Measurements from ENCODE around the gene TSPYL6.

The TSPYL6 gene

DNA sequence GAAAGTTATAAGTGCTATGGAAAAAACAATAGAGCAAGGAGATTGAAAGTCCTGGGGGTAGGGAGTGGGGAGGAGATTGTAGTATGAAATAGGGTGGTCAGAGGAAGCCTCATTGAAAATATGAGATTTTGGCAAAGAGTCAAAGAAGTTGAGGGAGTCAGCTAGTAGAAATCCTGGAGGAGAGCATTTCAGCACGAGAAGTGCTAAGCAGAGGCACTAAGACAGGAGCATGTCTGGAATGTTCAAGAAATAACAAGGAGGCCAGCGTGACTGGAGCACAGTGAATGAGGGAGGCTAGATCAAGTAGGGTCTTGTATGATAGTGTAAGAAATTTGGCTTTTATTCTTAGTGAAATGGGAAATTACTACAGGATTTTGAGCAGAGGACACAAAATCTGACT, 2.1 kb upstream of the TSPYL6 start:
- DNase-seq (ENCODE audit: low read depth in 2 of 2) = peak in 1 of 2 experiments; percentile 13

GRCh38 chr2:54255230-54256090, 569 bp downstream of the TSPYL6 start:
- DNase-seq (ENCODE audit: low read depth in 2 of 2) = no peak

GRCh38 chr2:54254180-54254579, 1.8 kb downstream of the TSPYL6 start:
- no peak for DNase-seq (ENCODE audit: low read depth in 2 of 2)

DNA sequence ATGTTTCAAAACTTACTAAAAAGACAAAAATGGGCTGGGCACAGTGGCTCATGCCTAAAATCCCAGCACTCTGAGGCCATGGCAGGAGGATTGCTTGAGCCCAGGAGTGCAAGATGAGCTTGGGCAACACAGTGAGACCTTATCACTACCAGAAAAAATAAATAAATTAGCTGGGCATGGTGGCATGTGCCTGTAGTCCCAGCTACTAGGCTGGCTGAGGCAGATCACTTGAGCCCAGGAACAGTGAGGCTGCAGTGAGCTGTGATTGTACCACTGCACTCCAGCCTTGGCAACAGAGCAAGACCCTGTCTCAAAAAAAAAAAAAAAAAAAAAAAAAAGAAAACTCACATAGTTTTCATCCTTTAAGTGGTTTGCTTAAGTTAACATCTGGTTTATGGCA, 6.4 kb downstream of the TSPYL6 start:
- no peak for DNase-seq (ENCODE audit: low read depth in 2 of 2)

DNA sequence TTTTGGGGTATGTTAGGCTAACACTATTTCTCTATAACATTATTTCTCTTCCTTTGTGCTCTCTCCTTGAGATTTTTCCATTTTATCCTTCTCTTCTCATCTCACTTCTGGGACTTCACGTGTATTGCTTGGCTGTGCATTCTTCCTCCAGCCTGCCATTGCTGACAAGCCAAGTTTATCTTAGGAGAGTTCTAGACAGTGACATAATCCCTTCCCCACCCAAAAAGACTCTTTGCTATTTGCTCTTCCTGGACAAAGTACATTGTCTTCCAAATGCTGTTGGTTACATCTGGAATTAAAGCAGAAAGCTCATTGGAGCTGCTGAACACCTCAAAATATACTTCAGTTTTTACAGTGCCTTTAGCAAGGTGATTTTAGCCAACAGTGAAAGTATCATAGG, 8.9 kb downstream of the TSPYL6 start:
- no peak for DNase-seq (ENCODE audit: low read depth in 2 of 2)

GRCh38 chr2:54240515-54241469, 15.2 kb downstream of the TSPYL6 start:
- DNase-seq (ENCODE audit: low read depth in 2 of 2) = peak in 1 of 2 experiments; percentile 12

GRCh38 chr2:54239427-54239826, 16.6 kb downstream of the TSPYL6 start:
- peak; percentile 68 to 72 for DNase-seq (ENCODE audit: low read depth in 2 of 2)

DNA sequence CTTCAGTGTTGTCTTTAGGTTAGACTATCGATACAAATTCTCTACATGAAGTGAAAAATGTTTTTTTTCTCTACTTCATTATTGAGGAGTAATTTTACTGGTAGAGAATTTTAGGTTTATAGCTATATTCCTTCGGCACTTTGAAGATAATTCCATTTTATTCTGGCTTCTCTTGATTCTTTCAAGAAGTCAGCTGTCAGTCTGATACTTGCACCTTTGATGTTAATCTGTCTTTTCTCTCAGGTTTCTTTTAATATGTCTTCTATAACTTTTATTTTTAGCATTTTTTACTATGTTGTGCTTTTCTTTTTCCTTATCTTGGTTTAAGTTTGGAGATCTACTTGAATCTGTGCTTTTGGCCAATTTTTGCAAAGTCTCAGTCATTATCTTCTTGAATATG, 18.6 kb downstream of the TSPYL6 start:
- DNase-seq (ENCODE audit: low read depth in 2 of 2) = no peak

GRCh38 chr2:54233832-54234649, 22.0 kb downstream of the TSPYL6 start:
- no peak for DNase-seq (ENCODE audit: low read depth in 2 of 2)

GRCh38 chr2:54228945-54229344, 27.1 kb downstream of the TSPYL6 start:
- DNase-seq (ENCODE audit: low read depth in 2 of 2) = no peak

DNA sequence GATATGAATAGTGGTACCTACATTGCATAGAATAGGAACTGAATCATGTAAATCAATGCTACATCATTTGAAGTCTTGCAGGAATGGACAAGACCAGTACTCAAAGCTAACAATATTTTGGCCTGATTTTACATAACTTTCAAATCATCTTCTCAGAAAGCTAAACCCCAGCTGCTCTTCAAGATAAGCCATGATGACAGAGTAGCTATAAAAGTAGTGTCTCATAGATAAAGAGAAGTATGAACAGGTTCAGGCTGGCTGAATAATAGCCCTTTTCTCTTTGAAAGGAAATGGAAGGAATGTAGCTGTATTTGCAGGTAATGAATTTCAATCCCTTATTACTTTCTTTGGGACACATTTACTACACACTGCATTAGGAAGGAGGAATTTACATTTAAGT, 28.2 kb downstream of the TSPYL6 start:
- no peak for DNase-seq (ENCODE audit: low read depth in 2 of 2)

- DNase-seq (ENCODE audit: low read depth in 2 of 2) = no peak
Observed at GRCh38 chr2:54226260-54226659, 29.8 kb downstream of the TSPYL6 start.

DNA sequence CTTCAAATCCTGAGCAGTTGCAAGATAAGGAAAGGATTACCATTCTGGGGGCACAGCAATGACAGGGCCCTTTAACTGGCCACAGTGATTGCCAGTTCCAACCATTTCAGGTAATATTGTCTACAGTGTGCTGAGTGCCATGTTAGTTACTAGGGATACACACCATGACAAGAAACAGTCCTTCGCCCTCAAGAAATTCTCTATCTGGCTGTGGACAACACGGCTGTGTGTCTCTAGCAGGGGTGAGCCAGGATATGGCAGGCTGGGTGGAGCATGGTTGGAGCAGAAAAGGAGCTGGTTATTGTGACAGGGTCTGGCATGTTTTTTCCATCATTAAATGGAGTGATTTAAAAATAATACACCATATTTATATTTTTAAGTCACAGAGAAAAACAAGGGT, 31.0 kb downstream of the TSPYL6 start:
- no peak for DNase-seq (ENCODE audit: low read depth in 2 of 2)

- no peak for DNase-seq (ENCODE audit: low read depth in 2 of 2)
Observed at GRCh38 chr2:54213082-54213481, 42.9 kb downstream of the TSPYL6 start.

- DNase-seq (ENCODE audit: low read depth in 2 of 2) = peak; percentile 91 to 93
Observed at GRCh38 chr2:54212456-54212855, 43.6 kb downstream of the TSPYL6 start.

GRCh38 chr2:54209379-54209778, 46.6 kb downstream of the TSPYL6 start:
- no peak for DNase-seq (ENCODE audit: low read depth in 2 of 2)

GRCh38 chr2:54208364-54209240, 47.4 kb downstream of the TSPYL6 start:
- peak; percentile 37 to 49 for DNase-seq (ENCODE audit: low read depth in 2 of 2)

- peak in 1 of 2 experiments; percentile 20 for DNase-seq (ENCODE audit: low read depth in 2 of 2)
Observed at GRCh38 chr2:54207666-54208195, 48.3 kb downstream of the TSPYL6 start.

DNA sequence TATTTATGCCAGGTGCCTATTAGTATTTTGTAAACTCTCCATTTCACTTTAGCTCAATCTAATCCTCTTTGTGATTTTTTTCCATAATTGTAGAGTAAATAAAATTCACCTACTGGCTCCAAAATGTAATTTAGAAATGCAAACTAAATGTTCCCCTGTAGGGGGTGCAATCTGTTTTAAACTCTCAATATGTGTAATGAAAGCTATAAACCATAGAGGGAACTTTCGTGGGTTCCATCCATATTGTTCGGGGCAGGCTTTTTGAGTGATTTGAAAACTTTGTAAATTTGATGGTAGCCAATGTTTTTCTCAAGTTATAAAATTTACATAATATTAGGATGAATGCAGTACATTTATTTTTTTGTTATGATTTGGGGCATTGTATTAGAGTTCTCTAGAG, 49.4 kb downstream of the TSPYL6 start:
- DNase-seq (ENCODE audit: low read depth in 2 of 2) = no peak

- no peak for DNase-seq (ENCODE audit: low read depth in 2 of 2)
Observed at GRCh38 chr2:54204476-54204875, 51.6 kb downstream of the TSPYL6 start.

Measured in fibroblast of skin of left quadriceps (primary cell).